B cell (primary cell): ENCODE results near the gene VENTX. TPM values are rescaled to one million over a fixed set of nuclear protein-coding genes. Genes with fewer than 3 reads are reported as not detected.
A peak's percentile ranks its signal among the peaks of the same experiment; 100 is the strongest.

Experiments used
- ATAC-seq: fragments of 200-7000 bp; cut with Tn5 transposase; one replicate; pipeline ENCODE4 v1.10.0; 2021; ENCODE audit warnings: low read depth, mild to moderate bottlenecking, moderate number of reproducible peaks, moderate library complexity
- CTCF ChIA-PET: fragments of 350-600 bp; sonication (Branson Sonifier 250); formaldehyde crosslinking; loops from one replicate; lab custom pipeline; 2021; ENCODE audit warnings: antibody characterized with exemption, inconsistent platforms; lab: Charles Lee
- POLR2A ChIA-PET: fragments of 350-600 bp; sonication (Branson Sonifier 250); formaldehyde crosslinking; loops from one replicate; lab custom pipeline; 2021; ENCODE audit warnings: antibody characterized with exemption; lab: Charles Lee
- DNase-seq: peaks from one replicate; pipeline ENCODE4 v3.0.0; 2013
- H2AFZ ChIP-seq: 2 replicates; pipeline ENCODE4 v1.6.1; 2012; ENCODE audit warnings: mild to moderate bottlenecking, low read depth, low read length; ENCODE audit not compliant: insufficient read depth, poor library complexity, severe bottlenecking
- H3K27ac ChIP-seq, 2 donors: 1 replicate in 1 of 2; 2 replicates in 1 of 2; pipeline ENCODE4 v1.5.1; 2012 to 2013; ENCODE audit warnings: low read length in 2 of 2, mild to moderate bottlenecking in 2 of 2, moderate library complexity in 1 of 2
- H3K27me3 ChIP-seq, 4 experiments: fragments of 200-600 bp in 1 of 4; sonication (generic) in 1 of 4; replicated peaks in 1 of 4; 1 replicate in 2 of 4; 2 replicates in 2 of 4; pipeline versions ENCODE4 v1.6.1 to v1.7.0; 2013 to 2016; ENCODE audit warnings: low read length in 3 of 4, mild to moderate bottlenecking in 2 of 4, mixed read lengths in 1 of 4, moderate library complexity in 1 of 4; ENCODE audit not compliant: insufficient read depth in 4 of 4, control insufficient read depth in 3 of 4; ENCODE audit errors: control extremely low read depth in 1 of 4
- H3K36me3 ChIP-seq, 2 experiments: replicated peaks in 1 of 2; 1 replicate in 1 of 2; 2 replicates in 1 of 2; pipeline versions ENCODE4 v1.6.1 to v1.7.1; 2013; ENCODE audit warnings: low read length in 1 of 2; ENCODE audit not compliant: insufficient read depth in 2 of 2, control insufficient read depth in 1 of 2; ENCODE audit errors: control extremely low read depth in 1 of 2, extremely low read depth in 1 of 2
- H3K4me1 ChIP-seq, 2 donors: fragments of 200-600 bp in 1 of 2; sonication (generic) in 1 of 2; 1 replicate in 1 of 2; 2 replicates in 1 of 2; pipeline versions ENCODE4 v1.5.1 to v1.6.1; 2013 to 2017; ENCODE audit warnings: low read length in 2 of 2; ENCODE audit not compliant: control insufficient read depth in 2 of 2, insufficient read depth in 2 of 2
- H3K4me2 ChIP-seq: replicated peaks from 2 replicates; pipeline ENCODE3; 2012; ENCODE audit warnings: mild to moderate bottlenecking, low read depth, low read length; ENCODE audit not compliant: poor library complexity, severe bottlenecking
- H3K4me3 ChIP-seq, 5 experiments: fragments of 200-600 bp in 1 of 5; sonication (generic) in 1 of 5; 1 replicate in 3 of 5; 2 replicates in 2 of 5; pipeline versions ENCODE4 v1.5.1 to v1.7.0; 2011 to 2016; ENCODE audit warnings: low read length in 4 of 5, mild to moderate bottlenecking in 4 of 5, low read depth in 2 of 5, control low read depth in 1 of 5, moderate library complexity in 1 of 5; ENCODE audit not compliant: insufficient read depth in 1 of 5; ENCODE audit errors: control extremely low read depth in 1 of 5, extremely low read depth in 1 of 5
- H3K79me2 ChIP-seq: fragments of 200-600 bp; sonication (generic); one replicate; pipeline ENCODE4 v1.6.0; 2016; ENCODE audit warnings: low read length; ENCODE audit not compliant: control insufficient read depth, insufficient read depth
- H3K9ac ChIP-seq: fragments of 200-600 bp; sonication (generic); 2 replicates; pipeline ENCODE4 v1.6.1; 2017; ENCODE audit warnings: mild to moderate bottlenecking, low read length, moderate library complexity
- H3K9me3 ChIP-seq, 3 donors: one replicate each; pipeline versions ENCODE4 v1.6.1 to v1.7.1; 2013; ENCODE audit warnings: low read length in 2 of 3; ENCODE audit not compliant: control insufficient read depth in 2 of 3, insufficient read depth in 1 of 3; ENCODE audit errors: control extremely low read depth in 1 of 3
- H4K20me1 ChIP-seq: 2 replicates; pipeline ENCODE4 v1.6.0; 2012; ENCODE audit warnings: mild to moderate bottlenecking, low read length; ENCODE audit not compliant: insufficient read depth, control insufficient read depth, poor library complexity, severe bottlenecking
- H3K27ac Mint-ChIP-seq: one replicate; pipeline ENCODE4 v1.8.0; 2021; ENCODE audit warnings: mixed read lengths
- H3K27me3 Mint-ChIP-seq: one replicate; pipeline ENCODE4 v1.8.0; 2021; ENCODE audit warnings: mixed read lengths
- H3K4me1 Mint-ChIP-seq: one replicate; pipeline ENCODE4 v1.8.0; 2021; ENCODE audit warnings: mixed read lengths
- H3K4me3 Mint-ChIP-seq: one replicate; pipeline ENCODE4 v1.8.0; 2021; ENCODE audit warnings: mixed read lengths
- H3K9me3 Mint-ChIP-seq: one replicate; pipeline ENCODE4 v1.8.0; 2022; ENCODE audit warnings: mixed read lengths; ENCODE audit not compliant: insufficient read depth
- EZH2 ChIP-seq: IDR thresholded peaks from 2 replicates; pipeline ENCODE4 v1.6.1; 2012; ENCODE audit warnings: borderline replicate concordance, low read depth, mild to moderate bottlenecking, moderate library complexity, low read length; ENCODE audit not compliant: insufficient read depth, poor library complexity, severe bottlenecking
- WGBS: methylation state at CpG from one replicate; pipeline ENCODE4 v1.1.5; 2013; ENCODE audit warnings: missing lambda C conversion rate; ENCODE audit not compliant: insufficient coverage; 5-methylcytosine and 5-hydroxymethylcytosine counted together
- intact Hi-C: fragments of 100-400 bp; cut with micrococcal nuclease; formaldehyde crosslinking; loops from one replicate; pipeline ENCODE4 v1.10.0; 2022
- polyA plus RNA-seq: library from polyadenylated mRNA; depleted of rRNA; stranded (reverse); fragments of >200 nt; gene quantifications from 2 replicates; pipeline ENCODE4 v1.2.3, GENCODE V29; 2012
- total RNA-seq, 2 donors: library from RNA; stranded (reverse); fragments of 120-200 nt in 1 of 2; gene quantifications; 1 replicate in 1 of 2; 2 replicates in 1 of 2; pipeline versions ENCODE4 v1.2.3 to v1.2.4, GENCODE V29; 2013 to 2022
- TF ChIP-seq, protein P1 (sequence below): fragments of 200-600 bp; IDR thresholded peaks from one replicate; pipeline ENCODE4 v1.8.0; 2022; ENCODE audit warnings: antibody characterized with exemption, mild to moderate bottlenecking

VENTX gene
- total and polyA plus RNA-seq, 2 donors (not counting 1 experiment from before 2014, with no cell fraction given), result 0.82 TPM; not detected in 1

GRCh38 chr10:133276435-133277201 lies 39.0 kb downstream of the VENTX start, which contains the start of gene ADAM8:
Gene ADAM8, minus strand, starts transcription at chr10:133276868. Its CDS starts 51 bp downstream, at chr10:133276817.
- CTCF ChIA-PET, result interaction anchor here (0.9 to 3.3 kb wide), 5 partner anchors 10 to 29 kb away, joined by 3 to 80 read pairs (median 5); no protein-coding TSS in a partner anchor
- peak within 1 kb of the TSS; percentile 99 for H3K4me2 ChIP-seq
- Mint-ChIP-seq H3K9me3 (no peaks in the 10 kb centered on the region), H3K27me3 (no peaks in the 10 kb centered on the region), H3K4me1 (peaks cover 43% of the 10 kb centered on the region), H3K4me3 (peak within 1 kb of the TSS; percentile 90), H3K27ac (peak within 1 kb of the TSS; percentile 95)
- ATAC-seq (peak; percentile 55), DNase-seq (peak; percentile 85)
- H3K9ac ChIP-seq, result peak within 1 kb of the TSS; percentile 96
- peak within 1 kb of the TSS; percentile 64 for H2AFZ ChIP-seq
- intact Hi-C loops, result loop anchor here (5.0 to 10.0 kb wide), 2 partner anchors 116 to 132 kb away; partner anchors contain the start of gene MTG1
- H3K27ac ChIP-seq, result peak within 1 kb of the TSS; percentile 94 to 97
- H3K4me3 ChIP-seq, result peak within 1 kb of the TSS; percentile 79 to 96 (median 83)
- WGBS, result 5% methylated on average over 62 of the region's 63 CpGs
- peaks cover 21% of the 10 kb centered on the region for H4K20me1 ChIP-seq
- POLR2A ChIA-PET, result interaction anchor here (0.6 to 2.6 kb wide), 7 partner anchors 12 to 754 kb away, joined by 3 to 12 read pairs (median 10); partner anchors contain the start of genes TUBGCP2 and ZNF511
- H3K27me3 ChIP-seq, result no peaks in the 10 kb centered on the region
- no peaks in the 10 kb centered on the region for H3K9me3 ChIP-seq
- peaks cover 12% of the 10 kb centered on the region for H3K79me2 ChIP-seq
- peaks cover 0 to 28% of the 10 kb centered on the region in 2 experiments for H3K36me3 ChIP-seq
- TF ChIP-seq, protein P1, sequence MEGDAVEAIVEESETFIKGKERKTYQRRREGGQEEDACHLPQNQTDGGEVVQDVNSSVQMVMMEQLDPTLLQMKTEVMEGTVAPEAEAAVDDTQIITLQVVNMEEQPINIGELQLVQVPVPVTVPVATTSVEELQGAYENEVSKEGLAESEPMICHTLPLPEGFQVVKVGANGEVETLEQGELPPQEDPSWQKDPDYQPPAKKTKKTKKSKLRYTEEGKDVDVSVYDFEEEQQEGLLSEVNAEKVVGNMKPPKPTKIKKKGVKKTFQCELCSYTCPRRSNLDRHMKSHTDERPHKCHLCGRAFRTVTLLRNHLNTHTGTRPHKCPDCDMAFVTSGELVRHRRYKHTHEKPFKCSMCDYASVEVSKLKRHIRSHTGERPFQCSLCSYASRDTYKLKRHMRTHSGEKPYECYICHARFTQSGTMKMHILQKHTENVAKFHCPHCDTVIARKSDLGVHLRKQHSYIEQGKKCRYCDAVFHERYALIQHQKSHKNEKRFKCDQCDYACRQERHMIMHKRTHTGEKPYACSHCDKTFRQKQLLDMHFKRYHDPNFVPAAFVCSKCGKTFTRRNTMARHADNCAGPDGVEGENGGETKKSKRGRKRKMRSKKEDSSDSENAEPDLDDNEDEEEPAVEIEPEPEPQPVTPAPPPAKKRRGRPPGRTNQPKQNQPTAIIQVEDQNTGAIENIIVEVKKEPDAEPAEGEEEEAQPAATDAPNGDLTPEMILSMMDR, result no peak
- TF ChIP-seq EZH2, result no peak
- H3K4me1 ChIP-seq, result peaks cover 45 to 70% of the 10 kb centered on the region in 2 donors
